Measurements from ENCODE around the gene PAQR9. TPM values are rescaled to one million over a fixed set of nuclear protein-coding genes. Genes with fewer than 3 reads are reported as not detected.

PAQR9 gene
- total RNA-seq, 2 experiments from 2014 or later, result not detected

GRCh38 chr3:142977399-142977728, 13.9 kb upstream of the PAQR9 start:
- Histone ChIP-seq H3K4me2 (ENCODE audit: low read length) (no peak overlapping the region), H2AFZ (ENCODE audit: low read length) (no peak overlapping the region), H3K4me1 (ENCODE audit: insufficient read depth, low read length, poor library complexity, severe bottlenecking) (no peaks in the 10 kb centered on the region), H3K27ac (ENCODE audit: low read depth, low read length, poor library complexity, severe bottlenecking) (no peak overlapping the region), H3K4me3 (ENCODE audit: low read depth, low read length, poor library complexity, severe bottlenecking) (no peak overlapping the region), H3K9me3 (ENCODE audit: low read length) (no peaks in the 10 kb centered on the region), H3K79me2 (ENCODE audit: insufficient read depth, low read depth, low read length) (no peaks in the 10 kb centered on the region), H3K36me3 (ENCODE audit: insufficient read depth, low read length) (no peaks in the 10 kb centered on the region), H3K9me2 (ENCODE audit: insufficient read depth, low read length) (no peaks in the 10 kb centered on the region), H4K20me1 (ENCODE audit: insufficient read depth, low read length) (no peaks in the 10 kb centered on the region)
- DNase-seq (ENCODE audit: low spot score), result no peak
- BruUV-seq (replicated peaks), result no TSS peak
- TF ChIP-seq EZH2phosphoT487 (IDR thresholded peaks at IDR 0.05; ENCODE audit: borderline replicate concordance, low read depth, low read length) (no peak), CTCF (conservative IDR thresholded peaks at IDR 0.05; ENCODE audit: low read length) (no peak)
- ChIA-PET CTCF (ENCODE audit: unreplicated experiment) (no interaction called here), POLR2A (no interaction called here)
- intact Hi-C loops (cut with micrococcal nuclease; ENCODE audit: unreplicated experiment), result no loop called here

- CTCF ChIA-PET (ENCODE audit: unreplicated experiment), result no interaction called here
- DNase-seq (ENCODE audit: low spot score), result no peak
- POLR2A ChIA-PET, result no interaction called here
- H3K79me2 ChIP-seq (ENCODE audit: insufficient read depth, low read depth, low read length), result no peaks in the 10 kb centered on the region
- no peak overlapping the region for H3K27ac ChIP-seq (ENCODE audit: low read depth, low read length, poor library complexity, severe bottlenecking)
- no peak overlapping the region for H3K4me3 ChIP-seq (ENCODE audit: low read depth, low read length, poor library complexity, severe bottlenecking)
- no peaks in the 10 kb centered on the region for H3K36me3 ChIP-seq (ENCODE audit: insufficient read depth, low read length)
- H2AFZ ChIP-seq (ENCODE audit: low read length), result no peak overlapping the region
- no peaks in the 10 kb centered on the region for H3K9me3 ChIP-seq (ENCODE audit: low read length)
- no TSS peak for BruUV-seq (replicated peaks)
- H3K4me2 ChIP-seq (ENCODE audit: low read length), result no peak overlapping the region
- no peak for TF ChIP-seq CTCF (conservative IDR thresholded peaks at IDR 0.05; ENCODE audit: low read length)
- no peak for TF ChIP-seq EZH2phosphoT487 (IDR thresholded peaks at IDR 0.05; ENCODE audit: borderline replicate concordance, low read depth, low read length)
- H4K20me1 ChIP-seq (ENCODE audit: insufficient read depth, low read length), result no peaks in the 10 kb centered on the region
- intact Hi-C loops (cut with micrococcal nuclease; ENCODE audit: unreplicated experiment), result no loop called here
- no peaks in the 10 kb centered on the region for H3K4me1 ChIP-seq (ENCODE audit: insufficient read depth, low read length, poor library complexity, severe bottlenecking)
- no peaks in the 10 kb centered on the region for H3K9me2 ChIP-seq (ENCODE audit: insufficient read depth, low read length)
Observed at GRCh38 chr3:142976621-142977398, 13.3 kb upstream of the PAQR9 start.

GRCh38 chr3:142975316-142975995, 12.0 kb upstream of the PAQR9 start:
- no peaks in the 10 kb centered on the region for H3K9me3 ChIP-seq (ENCODE audit: low read length)
- ChIA-PET CTCF (ENCODE audit: unreplicated experiment) (no interaction called here), POLR2A (interaction anchor here (0.6 to 0.7 kb wide), 3 partner anchors 393 to 605 kb away, joined by 3 read pairs; no protein-coding TSS in a partner anchor)
- no peaks in the 10 kb centered on the region for H4K20me1 ChIP-seq (ENCODE audit: insufficient read depth, low read length)
- intact Hi-C loops (cut with micrococcal nuclease; ENCODE audit: unreplicated experiment), result no loop called here
- H3K4me3 ChIP-seq (ENCODE audit: low read depth, low read length, poor library complexity, severe bottlenecking), result no peak overlapping the region
- DNase-seq (ENCODE audit: low spot score), result no peak
- H3K4me2 ChIP-seq (ENCODE audit: low read length), result no peak overlapping the region
- H2AFZ ChIP-seq (ENCODE audit: low read length), result no peak overlapping the region
- H3K79me2 ChIP-seq (ENCODE audit: insufficient read depth, low read depth, low read length), result no peaks in the 10 kb centered on the region
- no peak overlapping the region for H3K27ac ChIP-seq (ENCODE audit: low read depth, low read length, poor library complexity, severe bottlenecking)
- no peaks in the 10 kb centered on the region for H3K36me3 ChIP-seq (ENCODE audit: insufficient read depth, low read length)
- BruUV-seq (replicated peaks), result no TSS peak
- H3K4me1 ChIP-seq (ENCODE audit: insufficient read depth, low read length, poor library complexity, severe bottlenecking), result no peaks in the 10 kb centered on the region
- H3K9me2 ChIP-seq (ENCODE audit: insufficient read depth, low read length), result no peaks in the 10 kb centered on the region
- TF ChIP-seq EZH2phosphoT487 (IDR thresholded peaks at IDR 0.05; ENCODE audit: borderline replicate concordance, low read depth, low read length), result no peak
- TF ChIP-seq CTCF (conservative IDR thresholded peaks at IDR 0.05; ENCODE audit: low read length), result peak; percentile 33; the same call in 1 of the 2 replicates
